HL-60 (cell line): ENCODE measurements around the gene SNX25.

Source experiments
- CTCF ChIP-seq: IDR thresholded peaks from one replicate; pipeline ENCODE4 v1.5.1; 2011; ENCODE audit warnings: low read length, control low read depth, inconsistent platforms; ENCODE audit not compliant: insufficient read depth
- SPI1 ChIP-seq: IDR thresholded peaks from 2 replicates; pipeline ENCODE4 v1.6.1; 2012; ENCODE audit warnings: low read depth, mild to moderate bottlenecking, borderline replicate concordance
- TF ChIP-seq, protein P1 (sequence below): IDR thresholded peaks from 2 replicates; pipeline ENCODE4 v1.6.1; 2012; ENCODE audit warnings: low read depth; ENCODE audit not compliant: insufficient replicate concordance

GRCh38 chr4:185383451-185383850 is 174.1 kb downstream of the SNX25 start:
- TF ChIP-seq CTCF (no peak), SPI1 (no peak)
- TF ChIP-seq, protein P1, sequence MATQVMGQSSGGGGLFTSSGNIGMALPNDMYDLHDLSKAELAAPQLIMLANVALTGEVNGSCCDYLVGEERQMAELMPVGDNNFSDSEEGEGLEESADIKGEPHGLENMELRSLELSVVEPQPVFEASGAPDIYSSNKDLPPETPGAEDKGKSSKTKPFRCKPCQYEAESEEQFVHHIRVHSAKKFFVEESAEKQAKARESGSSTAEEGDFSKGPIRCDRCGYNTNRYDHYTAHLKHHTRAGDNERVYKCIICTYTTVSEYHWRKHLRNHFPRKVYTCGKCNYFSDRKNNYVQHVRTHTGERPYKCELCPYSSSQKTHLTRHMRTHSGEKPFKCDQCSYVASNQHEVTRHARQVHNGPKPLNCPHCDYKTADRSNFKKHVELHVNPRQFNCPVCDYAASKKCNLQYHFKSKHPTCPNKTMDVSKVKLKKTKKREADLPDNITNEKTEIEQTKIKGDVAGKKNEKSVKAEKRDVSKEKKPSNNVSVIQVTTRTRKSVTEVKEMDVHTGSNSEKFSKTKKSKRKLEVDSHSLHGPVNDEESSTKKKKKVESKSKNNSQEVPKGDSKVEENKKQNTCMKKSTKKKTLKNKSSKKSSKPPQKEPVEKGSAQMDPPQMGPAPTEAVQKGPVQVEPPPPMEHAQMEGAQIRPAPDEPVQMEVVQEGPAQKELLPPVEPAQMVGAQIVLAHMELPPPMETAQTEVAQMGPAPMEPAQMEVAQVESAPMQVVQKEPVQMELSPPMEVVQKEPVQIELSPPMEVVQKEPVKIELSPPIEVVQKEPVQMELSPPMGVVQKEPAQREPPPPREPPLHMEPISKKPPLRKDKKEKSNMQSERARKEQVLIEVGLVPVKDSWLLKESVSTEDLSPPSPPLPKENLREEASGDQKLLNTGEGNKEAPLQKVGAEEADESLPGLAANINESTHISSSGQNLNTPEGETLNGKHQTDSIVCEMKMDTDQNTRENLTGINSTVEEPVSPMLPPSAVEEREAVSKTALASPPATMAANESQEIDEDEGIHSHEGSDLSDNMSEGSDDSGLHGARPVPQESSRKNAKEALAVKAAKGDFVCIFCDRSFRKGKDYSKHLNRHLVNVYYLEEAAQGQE: no peak
